ENCODE data around the gene MMD2.
"Not testable (repeated sequence)": the region's sequence is repeated elsewhere in the genome, so short reads cannot be mapped to it uniquely, and the experiment has no call there.

DNA sequence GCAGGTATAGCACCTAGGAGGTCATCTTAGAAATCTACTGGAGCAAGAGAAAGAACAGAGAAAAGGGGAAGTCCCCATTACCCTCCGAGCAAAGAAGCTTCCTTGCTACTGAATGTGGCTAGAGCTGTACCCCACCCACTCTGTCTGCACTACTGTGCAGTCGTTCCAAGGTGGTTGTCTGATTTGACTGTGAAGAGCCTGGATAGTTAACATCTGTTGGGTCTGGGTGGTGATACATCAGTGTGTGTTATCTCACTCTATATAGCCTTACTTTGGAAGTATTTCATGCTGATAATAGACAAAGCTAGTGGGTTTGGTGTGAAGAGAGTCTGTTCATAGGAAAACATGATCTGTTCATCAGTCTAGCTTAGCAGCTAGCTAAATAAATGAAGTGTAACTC is 23.8 kb upstream of the MMD2 start:
- TF ChIP-seq EZH2phosphoT487 (IDR thresholded peaks at IDR 0.05; ENCODE audit: insufficient read depth, low read depth); EZH2 (IDR thresholded peaks at IDR 0.05; ENCODE audit: insufficient read depth, poor library complexity, severe bottlenecking): not testable (repeated sequence)

Data from GM23248 (cell line).